Motor neuron (in vitro differentiated cells): ENCODE measurements around the gene RBFOX2. TPM values are rescaled to one million over a fixed set of nuclear protein-coding genes. Genes with fewer than 3 reads are reported as not detected.

Source experiments
- ATAC-seq, 8 experiments: fragments of 200-7000 bp; cut with Tn5 transposase; replicated peaks in 6 of 8; 2 replicates each; pipeline ENCODE4 v1.8.0; 2021; ENCODE audit warnings: mild to moderate bottlenecking in 8 of 8, moderate library complexity in 8 of 8
- H3K27ac ChIP-seq, 2 donors: fragments of 250-450 bp; sonication (Bioruptor Pico); 2 replicates each; pipeline ENCODE4 v1.9.0; 2021; ENCODE audit warnings: antibody characterized with exemption in 2 of 2, mild to moderate bottlenecking in 2 of 2, moderate library complexity in 1 of 2
- H3K4me1 ChIP-seq, 2 donors: fragments of 250-450 bp; sonication (Bioruptor Pico); replicated peaks in 1 of 2; 2 replicates each; pipeline ENCODE4 v1.6.1; 2021; ENCODE audit warnings: antibody characterized with exemption in 2 of 2, mild to moderate bottlenecking in 2 of 2, moderate library complexity in 1 of 2
- H3K4me3 ChIP-seq, 5 donors: fragments of 250-450 bp; sonication (Bioruptor Pico); 2 replicates each; pipeline ENCODE4 v1.9.0; 2021; ENCODE audit warnings: antibody characterized with exemption in 5 of 5, mild to moderate bottlenecking in 5 of 5, moderate library complexity in 4 of 5
- WGBS, 10 experiments: fragments of 450-650 bp; shearing (Covaris generic); methylation state at CpG; one replicate each; pipeline ENCODE4 v1.0.0; 2022; 5-methylcytosine and 5-hydroxymethylcytosine counted together
- in situ Hi-C, 9 experiments: fragments of 400-800 bp; cut with MboI; loops; one replicate each; pipeline ENCODE4 v1.15.0; 2021; ENCODE audit warnings: low sequenced_read_pairs in 9 of 9, low pct_unique_long_range_greater_than_20kb in 2 of 9; ENCODE audit not compliant: unreplicated experiment in 9 of 9
- total RNA-seq, 8 experiments: library from RNA; unstranded; fragments of 300-600 nt; gene quantifications; 2 replicates each; pipeline versions ENCODE4 v1.2.3 to v1.2.4, GENCODE V29; 2022

Gene RBFOX2
- total RNA-seq, 8 experiments from 2014 or later, result 105 to 229 (median 174) TPM

DNA sequence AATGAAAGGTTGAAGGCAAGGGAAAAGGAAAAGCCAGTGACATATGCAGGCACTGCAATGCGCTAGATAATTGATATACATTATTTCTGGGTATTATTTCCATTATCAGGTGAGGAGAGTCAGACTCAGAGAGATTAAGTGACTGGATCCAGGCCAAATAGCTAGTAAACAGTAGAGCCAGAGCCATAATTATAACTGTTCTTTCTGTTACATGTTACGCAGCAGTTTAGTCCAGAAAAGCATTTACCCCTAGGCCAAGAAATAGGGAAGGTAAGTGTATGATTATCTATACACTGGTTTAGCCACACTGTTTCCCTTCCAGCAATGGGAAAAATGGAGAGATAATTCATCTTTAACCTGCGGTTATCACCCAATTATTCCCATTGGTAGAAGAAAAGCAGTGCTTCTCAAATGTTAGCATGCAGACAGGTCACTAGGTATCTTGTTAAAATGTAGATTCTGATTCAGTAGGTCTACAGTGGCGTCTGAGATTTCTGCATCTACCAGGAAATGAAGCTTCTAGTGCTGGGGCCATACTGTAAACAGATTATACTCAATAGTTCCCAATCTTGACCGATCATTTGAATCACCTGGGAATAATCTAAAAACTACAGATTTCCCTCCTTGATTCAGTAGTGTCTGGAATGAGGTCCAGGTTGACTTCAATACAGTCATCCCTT, 69.4 kb downstream of the RBFOX2 start:
- ATAC-seq, result no peak
- in situ Hi-C loops, result loop anchor here in 1 of 9 experiments (10.0 kb wide), 1 partner anchor 166 kb away; no protein-coding TSS in a partner anchor
- peaks cover 23 to 24% of the 10 kb centered on the region in 2 donors for H3K4me1 ChIP-seq
- H3K27ac ChIP-seq, result no peak overlapping the region
- WGBS, 10 experiments, result 79 to 100% (median 93%) methylated on average over 1 to 5 of the region's 5 CpGs
- H3K4me3 ChIP-seq, result no peak overlapping the region

DNA sequence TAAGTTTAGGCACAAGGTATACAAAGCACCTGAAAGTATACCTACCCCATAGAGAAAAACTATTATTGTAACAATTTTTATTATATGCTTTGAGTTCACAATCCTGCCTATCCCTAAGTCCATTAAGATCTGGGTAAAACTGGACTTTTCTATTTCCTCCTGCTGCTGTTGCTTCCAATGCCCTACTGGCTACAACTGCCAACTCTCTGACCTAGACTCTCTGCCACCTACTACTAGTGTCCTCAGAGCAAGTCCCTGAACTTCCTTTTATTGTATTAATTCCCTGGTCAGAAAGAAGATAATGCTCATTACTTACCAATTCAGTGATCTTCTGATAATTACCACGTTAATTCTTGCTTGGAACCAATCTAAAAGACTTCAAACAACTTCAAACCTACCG, 70.3 kb downstream of the RBFOX2 start:
- WGBS, 10 experiments, result 65 to 100% (median 95%) methylated on average over 1 to 2 of the region's 2 CpGs
- ATAC-seq, result no peak
- Histone ChIP-seq H3K4me1 (peaks cover 23 to 24% of the 10 kb centered on the region in 2 donors), H3K27ac (no peak overlapping the region), H3K4me3 (no peak overlapping the region)
- in situ Hi-C loops, result loop anchor here in 1 of 9 experiments (10.0 kb wide), 1 partner anchor 166 kb away; no protein-coding TSS in a partner anchor

DNA sequence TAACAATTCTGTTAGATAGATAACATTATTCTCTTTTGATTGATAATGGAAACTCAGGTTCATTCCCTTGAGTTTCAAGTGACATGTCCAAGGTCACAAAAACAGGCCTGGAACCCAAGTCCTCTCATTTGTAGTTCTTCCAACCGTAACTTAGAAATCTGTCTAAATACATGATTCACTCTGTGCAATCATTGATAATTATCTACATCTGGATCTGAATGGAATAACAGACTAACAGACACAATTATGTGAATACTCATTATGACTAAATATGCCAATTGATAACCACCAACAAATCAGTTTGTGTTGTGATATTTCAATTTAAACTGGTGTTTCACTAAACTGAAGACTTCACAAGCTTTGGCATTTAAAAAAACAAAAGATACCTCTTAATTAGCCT, 71.0 kb downstream of the RBFOX2 start:
- no peak for ATAC-seq
- in situ Hi-C loops, result loop anchor here in 1 of 9 experiments (10.0 kb wide), 1 partner anchor 167 kb away; no protein-coding TSS in a partner anchor
- WGBS, 10 experiments, result 0 to 100% (median 100%) methylated on average over 1 of the region's 1 CpG; no CpG with 5 or more reads in 4 of the 10 experiments
- Histone ChIP-seq H3K27ac (no peak overlapping the region), H3K4me3 (no peak overlapping the region), H3K4me1 (peaks cover 23 to 24% of the 10 kb centered on the region in 2 donors)

DNA sequence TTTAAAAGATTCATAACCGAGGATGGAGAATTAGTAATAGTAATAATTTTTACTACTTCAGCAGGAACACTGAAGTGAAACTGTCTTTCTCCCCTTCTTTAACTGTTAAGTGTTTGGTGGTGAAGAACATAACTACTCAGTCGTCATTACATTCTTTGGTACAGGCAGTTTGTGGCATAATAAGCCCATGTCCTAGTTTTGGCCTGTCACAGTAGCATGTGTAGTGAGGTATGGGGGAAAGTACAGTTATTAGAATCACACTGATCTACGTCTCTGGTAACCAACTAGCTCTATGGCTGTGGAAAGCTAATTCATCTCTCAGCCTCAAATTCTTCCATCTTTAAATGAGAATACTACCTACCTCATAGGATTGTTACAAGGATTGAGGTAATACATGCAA, 71.8 kb downstream of the RBFOX2 start:
- in situ Hi-C loops, result loop anchor here in 1 of 9 experiments (10.0 kb wide), 1 partner anchor 168 kb away; no protein-coding TSS in a partner anchor
- ATAC-seq, result no peak
- peaks cover 19 to 20% of the 10 kb centered on the region in 2 donors for H3K4me1 ChIP-seq
- H3K4me3 ChIP-seq, result no peak overlapping the region
- no peak overlapping the region for H3K27ac ChIP-seq
- 14 to 100% (median 73%) methylated on average over 1 to 3 of the region's 3 CpGs; no CpG with 5 or more reads in 3 of the 10 experiments for WGBS, 10 experiments

DNA sequence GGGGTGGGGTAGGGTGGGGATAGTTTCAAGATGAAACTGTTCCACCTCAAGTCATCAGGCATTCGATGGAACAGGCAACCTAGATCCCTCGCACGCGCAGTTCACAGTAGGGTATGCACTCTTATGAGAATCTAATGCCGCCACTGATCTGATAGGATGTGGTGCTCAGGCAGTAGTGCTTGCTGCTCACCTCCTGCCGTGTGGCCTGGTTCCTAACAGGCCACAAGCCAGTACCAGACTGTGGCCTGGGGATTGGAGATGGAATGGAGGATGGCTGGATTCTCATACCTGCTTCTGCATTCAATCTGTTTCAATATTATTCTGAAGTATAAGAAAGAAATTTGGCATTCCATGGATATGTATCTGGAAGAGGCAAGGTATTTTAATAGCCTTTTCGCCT, 73.1 kb downstream of the RBFOX2 start:
- in situ Hi-C loops, result loop anchor here in 1 of 9 experiments (10.0 kb wide), 1 partner anchor 169 kb away; no protein-coding TSS in a partner anchor
- no peak for ATAC-seq
- 90 to 100% (median 100%) methylated on average over 1 to 6 of the region's 7 CpGs; no CpG with 5 or more reads in 2 of the 10 experiments for WGBS, 10 experiments
- H3K4me3 ChIP-seq, result no peak overlapping the region
- H3K4me1 ChIP-seq, result peaks cover 6 to 17% of the 10 kb centered on the region in 2 donors
- no peak overlapping the region for H3K27ac ChIP-seq

DNA sequence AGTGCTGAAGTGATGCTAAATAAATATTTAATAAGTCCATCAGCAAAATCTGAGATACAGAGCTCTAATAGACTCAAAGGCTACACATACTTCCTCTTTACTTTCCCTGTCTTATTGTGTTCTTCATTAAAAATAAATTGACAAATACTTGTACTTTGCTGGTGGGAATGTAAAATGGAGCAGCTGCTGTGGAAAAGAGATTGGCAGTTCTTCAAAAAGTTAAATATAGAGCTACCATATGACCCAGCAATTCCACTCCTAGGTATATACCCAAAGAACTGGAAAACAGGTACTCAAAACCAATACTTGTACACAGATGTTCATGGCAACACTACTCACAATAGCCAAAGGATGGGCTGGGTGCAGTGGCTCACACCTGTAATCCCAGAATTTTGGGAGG, 76.0 kb downstream of the RBFOX2 start:
- Histone ChIP-seq H3K27ac (no peak overlapping the region), H3K4me3 (no peak overlapping the region), H3K4me1 (no peaks in the 10 kb centered on the region)
- ATAC-seq, result no peak
- in situ Hi-C loops, result loop anchor here in 1 of 9 experiments (10.0 kb wide), 1 partner anchor 172 kb away; no protein-coding TSS in a partner anchor

DNA sequence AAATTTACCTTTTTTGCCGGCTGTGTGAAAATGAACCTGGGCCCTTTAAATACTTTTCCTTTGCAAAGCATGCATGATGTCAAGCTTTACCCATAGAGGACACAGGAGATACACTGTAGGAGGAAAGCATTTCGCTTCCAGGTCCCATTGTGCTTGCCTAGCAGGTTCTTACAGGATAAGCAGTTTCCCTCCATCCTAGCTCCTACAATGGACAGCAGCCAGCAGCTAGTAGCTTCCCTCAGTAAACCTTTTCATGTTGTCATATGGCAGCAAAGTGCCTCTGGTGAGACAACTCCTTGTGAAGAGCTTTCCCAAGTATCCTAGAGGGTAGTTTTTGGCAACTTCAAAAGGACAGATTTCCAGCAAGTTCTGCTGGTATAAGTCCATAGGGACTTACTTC, 78.4 kb downstream of the RBFOX2 start:
- in situ Hi-C loops, result loop anchor here in 1 of 9 experiments (10.0 kb wide), 1 partner anchor 175 kb away; no protein-coding TSS in a partner anchor
- H3K4me1 ChIP-seq, result no peaks in the 10 kb centered on the region
- 81 to 100% (median 94%) methylated on average over 1 to 2 of the region's 2 CpGs for WGBS, 10 experiments
- H3K4me3 ChIP-seq, result no peak overlapping the region
- no peak for ATAC-seq
- no peak overlapping the region for H3K27ac ChIP-seq

DNA sequence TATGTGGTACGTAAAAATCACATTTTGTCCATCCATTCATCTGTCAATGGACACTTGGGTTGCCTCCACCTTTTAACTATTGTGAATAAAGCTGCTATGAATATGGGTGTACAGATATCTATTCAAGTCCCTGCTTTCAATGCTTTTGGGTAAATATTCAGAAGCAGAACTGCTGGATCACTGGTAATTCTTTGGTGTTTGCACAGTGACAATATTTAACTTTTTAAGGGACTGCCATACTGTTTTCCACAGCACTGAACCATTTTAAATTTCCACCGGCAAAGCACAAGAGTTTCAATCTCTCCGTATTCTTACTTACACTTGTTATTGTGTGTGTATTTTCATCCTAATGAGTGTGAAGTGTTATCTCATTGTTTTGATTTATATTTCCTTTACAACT, 79.4 kb downstream of the RBFOX2 start:
- WGBS, 10 experiments, result 80 to 100% (median 100%) methylated on average over 1 to 3 of the region's 3 CpGs
- ATAC-seq, result no peak
- Histone ChIP-seq H3K4me3 (no peak overlapping the region), H3K27ac (no peak overlapping the region), H3K4me1 (no peaks in the 10 kb centered on the region)
- in situ Hi-C loops, result loop anchor here in 1 of 9 experiments (25.0 kb wide), 1 partner anchor 113 kb away; no protein-coding TSS in a partner anchor

DNA sequence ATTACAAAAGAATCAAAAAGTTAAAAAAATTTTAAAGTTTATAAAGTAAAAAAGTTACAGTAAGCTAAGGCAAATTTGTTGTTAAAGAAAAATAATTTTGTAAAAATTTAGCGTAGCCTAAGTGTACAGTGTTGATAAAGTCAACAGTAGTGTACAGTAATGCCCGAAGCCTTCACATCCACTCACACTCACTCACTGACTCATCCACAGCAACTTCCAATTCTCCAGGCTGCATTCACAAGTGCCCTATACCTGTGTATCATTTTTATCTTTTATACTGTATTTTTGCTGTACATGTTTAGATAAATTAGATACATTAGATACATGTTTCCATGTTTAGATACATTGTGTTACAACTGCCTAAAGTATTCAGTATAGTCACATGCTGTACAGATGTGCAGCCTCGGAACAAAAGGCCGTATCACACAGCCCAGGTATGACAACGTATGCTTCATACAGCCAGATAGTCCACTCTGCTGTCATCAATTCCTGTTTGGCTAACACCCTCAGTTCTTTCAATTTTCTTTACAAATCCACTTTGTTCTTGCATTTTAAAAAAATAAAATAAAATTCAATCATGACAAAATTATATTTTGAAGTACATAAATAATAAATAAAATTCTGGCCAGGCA, 80.7 kb downstream of the RBFOX2 start:
- no peaks in the 10 kb centered on the region for H3K4me1 ChIP-seq
- WGBS, 10 experiments, result 83 to 100% (median 97%) methylated on average over 1 to 5 of the region's 5 CpGs
- in situ Hi-C loops, result loop anchor here in 1 of 9 experiments (25.0 kb wide), 1 partner anchor 114 kb away; no protein-coding TSS in a partner anchor
- H3K27ac ChIP-seq, result no peak overlapping the region
- no peak for ATAC-seq
- H3K4me3 ChIP-seq, result no peak overlapping the region

DNA sequence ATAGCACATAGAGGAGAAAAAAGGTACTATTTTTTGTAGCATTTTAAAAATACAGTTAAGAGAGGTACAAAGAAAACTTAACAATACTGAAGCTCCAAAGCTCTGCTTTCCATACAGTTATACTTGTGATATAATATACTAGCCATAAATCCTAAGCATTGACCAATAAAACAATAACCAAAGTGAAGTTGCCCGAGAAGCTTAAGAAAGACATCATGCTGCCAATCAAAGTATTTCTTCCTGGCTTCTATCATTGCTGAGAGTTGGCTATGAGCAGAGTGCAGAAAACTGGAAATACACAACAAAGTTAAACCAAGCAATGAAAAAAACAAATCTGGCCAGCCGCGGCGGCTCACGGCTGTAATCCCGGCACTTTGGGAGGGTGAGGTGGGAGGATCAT, 84.2 kb downstream of the RBFOX2 start:
- in situ Hi-C loops, result loop anchor here in 1 of 9 experiments (25.0 kb wide), 1 partner anchor 118 kb away; no protein-coding TSS in a partner anchor
- H3K4me1 ChIP-seq, result no peaks in the 10 kb centered on the region
- no peak overlapping the region for H3K4me3 ChIP-seq
- no peak overlapping the region for H3K27ac ChIP-seq
- ATAC-seq, result no peak
- 0 to 100% (median 83%) methylated on average over 1 to 6 of the region's 6 CpGs; no CpG with 5 or more reads in 2 of the 10 experiments for WGBS, 10 experiments

DNA sequence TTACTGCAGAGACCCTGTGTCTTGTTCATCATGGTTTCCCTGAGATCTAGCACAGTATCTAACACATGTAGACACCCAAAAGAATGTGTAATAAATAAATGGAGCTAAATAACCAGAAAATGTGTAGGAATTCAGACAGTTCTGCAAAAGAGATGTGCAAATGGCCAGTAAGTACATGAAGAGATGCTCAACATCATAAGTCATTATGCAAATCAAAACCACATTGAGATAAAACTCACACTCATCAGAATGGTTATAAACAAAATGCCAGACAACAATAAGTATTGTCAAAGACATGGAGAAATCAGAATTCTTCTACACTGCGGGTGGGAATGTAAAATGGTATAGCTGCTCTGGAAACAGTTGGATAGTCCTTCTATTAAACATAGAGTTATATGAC, 88.5 kb downstream of the RBFOX2 start:
- WGBS, 10 experiments, result 14 to 100% (median 89%) methylated on average over 1 of the region's 1 CpG; no CpG with 5 or more reads in 5 of the 10 experiments
- Histone ChIP-seq H3K27ac (no peak overlapping the region), H3K4me1 (peaks cover 0 to 3% of the 10 kb centered on the region in 2 donors), H3K4me3 (no peak overlapping the region)
- in situ Hi-C loops, result loop anchor here in 1 of 9 experiments (25.0 kb wide), 1 partner anchor 122 kb away; no protein-coding TSS in a partner anchor
- peak in 1 of 8 experiments; percentile 24 for ATAC-seq

DNA sequence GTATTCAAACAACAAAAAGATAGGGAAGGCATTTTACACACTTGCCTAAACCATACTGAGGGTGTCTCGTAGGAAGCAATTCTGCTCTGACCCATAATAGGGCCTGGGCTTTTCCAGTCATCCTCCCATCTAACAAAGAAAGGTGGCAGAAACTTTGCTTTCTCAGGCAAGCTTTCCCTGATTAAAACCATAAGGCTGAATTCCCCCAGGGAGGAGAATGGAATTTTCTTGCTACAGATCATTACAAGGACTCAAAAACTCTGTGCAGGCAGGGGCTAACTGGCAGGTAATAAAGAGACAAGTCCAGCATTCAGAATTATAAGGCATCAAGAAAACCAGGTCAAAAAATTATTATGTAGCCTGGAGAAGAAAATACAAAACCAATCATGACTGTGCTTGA, 90.4 kb downstream of the RBFOX2 start:
- ATAC-seq, result no peak
- 71 to 100% (median 94%) methylated on average over 1 of the region's 1 CpG; no CpG with 5 or more reads in 4 of the 10 experiments for WGBS, 10 experiments
- in situ Hi-C loops, result loop anchor here in 1 of 9 experiments (25.0 kb wide), 1 partner anchor 124 kb away; no protein-coding TSS in a partner anchor
- H3K27ac ChIP-seq, result no peak overlapping the region
- H3K4me3 ChIP-seq, result no peak overlapping the region
- peaks cover 0 to 3% of the 10 kb centered on the region in 2 donors for H3K4me1 ChIP-seq

DNA sequence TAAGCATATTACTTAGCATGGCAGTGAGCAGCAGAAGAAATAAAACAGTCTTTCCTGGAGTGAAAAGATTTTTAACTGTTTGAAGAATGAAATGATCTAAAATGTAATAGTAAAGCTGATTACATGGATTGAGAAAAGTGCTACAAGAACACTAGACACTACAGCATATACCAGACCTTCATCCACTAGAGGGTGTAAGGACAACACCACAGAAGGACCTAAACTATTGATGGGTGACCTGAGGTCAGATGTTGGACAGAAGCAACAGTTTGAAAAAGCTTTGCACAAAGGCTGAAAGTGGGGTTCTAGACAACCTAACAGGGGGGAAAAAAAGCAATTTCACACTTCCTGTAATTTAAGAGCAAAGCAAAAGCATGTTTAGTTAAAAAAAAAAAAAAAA, 97.7 kb downstream of the RBFOX2 start:
- peak; percentile 57 to 91 (median 78) for ATAC-seq
- no peak overlapping the region for H3K27ac ChIP-seq
- no peak overlapping the region for H3K4me3 ChIP-seq
- no peaks in the 10 kb centered on the region for H3K4me1 ChIP-seq
- in situ Hi-C loops, result loop anchor here in 1 of 9 experiments (25.0 kb wide), 1 partner anchor 131 kb away; no protein-coding TSS in a partner anchor
